Glomerular visceral epithelial cell (primary cell): ENCODE data around the gene AICDA.
A peak's percentile ranks its signal among the peaks of the same experiment; 100 is the strongest.
"Not testable (repeated sequence)": the region's sequence is repeated elsewhere in the genome, so short reads cannot be mapped to it uniquely, and the experiment has no call there.

ENCODE experiments used
- DNase-seq: peaks from one replicate; pipeline ENCODE4 v3.0.0-alpha.2; 2016; ENCODE audit errors: extremely low spot score

AICDA gene

GRCh38 chr12:8612629-8613028, at the start of gene AICDA:
Gene AICDA, minus strand, starts transcription at chr12:8612859. Its CDS starts 92 bp downstream, at chr12:8612767.
- no peak for DNase-seq

- no peak for DNase-seq
Measured at GRCh38 chr12:8661751-8662150, 49.1 kb upstream of the AICDA start.

- DNase-seq, result no peak
Measured at GRCh38 chr12:8661016-8661415, 48.4 kb upstream of the AICDA start.

GRCh38 chr12:8658346-8658745, 45.7 kb upstream of the AICDA start:
- peak; percentile 64 for DNase-seq

GRCh38 chr12:8655421-8655820, 42.8 kb upstream of the AICDA start:
- DNase-seq, result no peak

GRCh38 chr12:8648576-8649205, 36.0 kb upstream of the AICDA start:
- DNase-seq, result no peak

GRCh38 chr12:8647968-8648367, 35.3 kb upstream of the AICDA start:
- no peak for DNase-seq

- no peak for DNase-seq
Measured at GRCh38 chr12:8644345-8645248, 31.9 kb upstream of the AICDA start.

- no peak for DNase-seq
Measured at GRCh38 chr12:8642775-8643174, 30.1 kb upstream of the AICDA start.

GRCh38 chr12:8639936-8640335, 27.3 kb upstream of the AICDA start:
- DNase-seq, result no peak

GRCh38 chr12:8638951-8639350, 26.3 kb upstream of the AICDA start:
- no peak for DNase-seq

- DNase-seq, result no peak
Measured at GRCh38 chr12:8637666-8638065, 25.0 kb upstream of the AICDA start.

- DNase-seq, result no peak
Measured at GRCh38 chr12:8637244-8637643, 24.6 kb upstream of the AICDA start.

- no peak for DNase-seq
Measured at GRCh38 chr12:8636581-8636980, 23.9 kb upstream of the AICDA start.

GRCh38 chr12:8636007-8636346, 23.3 kb upstream of the AICDA start:
- DNase-seq, result not testable (repeated sequence)

GRCh38 chr12:8635342-8636006, 22.8 kb upstream of the AICDA start:
- not testable (repeated sequence) for DNase-seq

- DNase-seq, result no peak
Measured at GRCh38 chr12:8630131-8630530, 17.5 kb upstream of the AICDA start.

- DNase-seq, result peak; percentile 82
Measured at GRCh38 chr12:8629486-8630033, 16.9 kb upstream of the AICDA start.

GRCh38 chr12:8628731-8629130, 16.1 kb upstream of the AICDA start:
- DNase-seq, result peak; percentile 18

GRCh38 chr12:8624750-8625149, 12.1 kb upstream of the AICDA start:
- DNase-seq, result not testable (repeated sequence)

GRCh38 chr12:8622646-8623045, 10.0 kb upstream of the AICDA start:
- no peak for DNase-seq

GRCh38 chr12:8615206-8615605, 2.5 kb upstream of the AICDA start:
- no peak for DNase-seq
